Skeletal muscle satellite cell (primary cell): ENCODE results near the gene CIBAR2.

Experiments
- H3K27me3 ChIP-seq: 2 replicates; pipeline ENCODE4 v1.7.0; 2013; ENCODE audit warnings: low read length; ENCODE audit not compliant: control insufficient read depth, insufficient read depth
- H3K36me3 ChIP-seq: 2 replicates; pipeline ENCODE4 v1.7.0; 2013; ENCODE audit warnings: mild to moderate bottlenecking, control low read depth, low read length; ENCODE audit not compliant: insufficient read depth
- H3K4me1 ChIP-seq: 2 replicates; pipeline ENCODE4 v1.7.0; 2013; ENCODE audit warnings: low read length; ENCODE audit not compliant: control insufficient read depth, insufficient read depth
- H3K4me2 ChIP-seq: 2 replicates; pipeline ENCODE4 v1.7.0; 2013; ENCODE audit warnings: mild to moderate bottlenecking, low read length
- H3K4me3 ChIP-seq: 2 replicates; pipeline ENCODE4 v1.7.0; 2013; ENCODE audit warnings: low read length
- H3K9ac ChIP-seq: 2 replicates; pipeline ENCODE4 v1.7.0; 2013; ENCODE audit warnings: mild to moderate bottlenecking, low read depth, low read length, moderate library complexity
- H3K9me3 ChIP-seq: replicated peaks from 2 replicates; pipeline ENCODE4 v1.7.0; 2013; ENCODE audit warnings: mild to moderate bottlenecking, control low read depth, low read length

The CIBAR2 gene

GRCh38 chr16:85094176-85094805 lies 18.0 kb downstream of the CIBAR2 start:
- no peak overlapping the region for H3K4me3 ChIP-seq

GRCh38 chr16:85093705-85094104 lies 18.6 kb downstream of the CIBAR2 start:
- no peak overlapping the region for H3K4me3 ChIP-seq
- no peak overlapping the region for H3K4me2 ChIP-seq
- H3K27me3 ChIP-seq, result peaks cover 34% of the 10 kb centered on the region
- H3K36me3 ChIP-seq, result peaks cover 2% of the 10 kb centered on the region
- H3K9me3 ChIP-seq, result no peaks in the 10 kb centered on the region
- no peaks in the 10 kb centered on the region for H3K4me1 ChIP-seq
- no peak overlapping the region for H3K9ac ChIP-seq

More at GRCh38 chr16:85094176-85094805, 18.0 kb downstream of the CIBAR2 start:
- H3K9ac ChIP-seq, result no peak overlapping the region
- H3K9me3 ChIP-seq, result no peaks in the 10 kb centered on the region
- H3K4me1 ChIP-seq, result no peaks in the 10 kb centered on the region
- no peak overlapping the region for H3K4me2 ChIP-seq
- H3K27me3 ChIP-seq, result peaks cover 36% of the 10 kb centered on the region
- no peaks in the 10 kb centered on the region for H3K36me3 ChIP-seq

DNA sequence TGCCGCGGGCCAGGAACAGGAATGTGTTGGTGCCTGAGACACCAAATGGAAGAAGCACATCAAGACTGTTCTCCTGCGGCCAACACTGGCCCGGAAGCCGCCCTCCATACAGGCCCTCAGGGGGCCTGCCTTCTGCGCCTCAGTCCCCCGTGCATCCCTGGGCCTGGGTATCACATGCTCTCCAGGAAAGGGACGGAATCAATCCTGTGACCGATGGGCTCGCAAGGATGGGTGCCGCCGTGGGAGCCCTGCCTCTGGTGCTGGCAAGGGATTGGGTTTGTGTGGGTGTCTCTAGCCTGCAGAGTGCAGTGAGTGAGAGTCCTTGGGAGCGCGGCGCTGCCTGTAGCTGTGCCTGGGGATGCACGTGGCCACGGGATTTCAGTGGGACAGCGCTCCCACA lies 19.4 kb downstream of the CIBAR2 start:
- H3K9ac ChIP-seq, result no peak overlapping the region
- H3K4me3 ChIP-seq, result no peak overlapping the region
- no peaks in the 10 kb centered on the region for H3K9me3 ChIP-seq
- peaks cover 26% of the 10 kb centered on the region for H3K27me3 ChIP-seq
- no peak overlapping the region for H3K4me2 ChIP-seq
- no peaks in the 10 kb centered on the region for H3K4me1 ChIP-seq
- peaks cover 2% of the 10 kb centered on the region for H3K36me3 ChIP-seq

DNA sequence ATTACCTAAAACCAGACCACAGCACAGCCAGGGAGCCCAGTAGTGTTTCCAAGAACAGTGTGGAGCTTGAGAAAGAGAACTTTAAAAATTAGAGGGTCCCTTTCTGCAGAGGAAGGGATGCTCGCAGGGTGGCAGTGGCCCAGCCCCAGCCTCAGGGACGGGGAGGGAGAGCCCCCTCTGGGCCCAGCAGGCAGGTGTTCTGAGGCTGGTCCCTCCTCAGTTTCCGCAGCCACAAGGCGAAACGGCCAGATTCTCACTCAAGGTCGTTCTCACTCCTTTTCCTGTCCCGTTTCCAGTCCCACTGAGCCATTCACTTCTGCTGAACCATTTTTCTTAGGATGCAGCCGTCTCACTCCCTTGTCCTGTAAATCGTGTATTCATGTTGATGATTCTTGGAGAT lies 20.0 kb downstream of the CIBAR2 start:
- Histone ChIP-seq H3K4me1 (no peaks in the 10 kb centered on the region), H3K9me3 (no peaks in the 10 kb centered on the region), H3K27me3 (peaks cover 21% of the 10 kb centered on the region), H3K4me3 (no peak overlapping the region), H3K4me2 (no peak overlapping the region), H3K9ac (no peak overlapping the region), H3K36me3 (peaks cover 2% of the 10 kb centered on the region)

DNA sequence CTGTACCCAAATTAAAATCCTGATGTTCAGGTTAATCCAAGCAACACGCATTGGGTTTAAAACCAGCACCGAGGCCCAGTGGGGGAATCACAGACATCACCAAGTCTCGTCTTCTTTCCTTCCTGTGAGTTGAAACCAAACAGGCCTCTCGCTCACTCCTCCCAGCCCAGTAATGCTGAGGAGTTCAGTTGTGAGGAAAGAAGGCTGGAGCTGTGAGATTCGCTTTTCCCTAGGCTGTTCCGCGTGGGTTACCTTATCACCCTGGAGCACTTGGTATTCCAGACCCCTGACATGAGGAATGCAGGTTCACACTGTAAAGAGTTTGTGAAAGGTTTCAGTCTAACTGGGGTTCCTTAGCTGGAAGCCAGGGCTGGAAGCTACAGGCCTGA lies 20.8 kb downstream of the CIBAR2 start:
- Histone ChIP-seq H3K27me3 (peaks cover 13% of the 10 kb centered on the region), H3K4me1 (no peaks in the 10 kb centered on the region), H3K9me3 (no peaks in the 10 kb centered on the region)

GRCh38 chr16:85090873-85091521 lies 21.3 kb downstream of the CIBAR2 start:
- H3K36me3 ChIP-seq, result peaks cover 2% of the 10 kb centered on the region
- no peaks in the 10 kb centered on the region for H3K4me1 ChIP-seq

More for the DNA sequence above, 20.8 kb downstream of the CIBAR2 start:
- Histone ChIP-seq H3K4me3 (no peak overlapping the region), H3K36me3 (peaks cover 2% of the 10 kb centered on the region), H3K9ac (no peak overlapping the region), H3K4me2 (no peak overlapping the region)

GRCh38 chr16:85090181-85090580 lies 22.1 kb downstream of the CIBAR2 start:
- Histone ChIP-seq H3K4me2 (no peak overlapping the region), H3K4me3 (no peak overlapping the region), H3K9me3 (no peaks in the 10 kb centered on the region), H3K36me3 (peaks cover 2% of the 10 kb centered on the region), H3K4me1 (no peaks in the 10 kb centered on the region), H3K27me3 (peaks cover 10% of the 10 kb centered on the region), H3K9ac (no peak overlapping the region)

More at GRCh38 chr16:85090873-85091521, 21.3 kb downstream of the CIBAR2 start:
- H3K4me2 ChIP-seq, result no peak overlapping the region
- H3K9ac ChIP-seq, result no peak overlapping the region
- peaks cover 10% of the 10 kb centered on the region for H3K27me3 ChIP-seq
- H3K4me3 ChIP-seq, result no peak overlapping the region
- no peaks in the 10 kb centered on the region for H3K9me3 ChIP-seq

DNA sequence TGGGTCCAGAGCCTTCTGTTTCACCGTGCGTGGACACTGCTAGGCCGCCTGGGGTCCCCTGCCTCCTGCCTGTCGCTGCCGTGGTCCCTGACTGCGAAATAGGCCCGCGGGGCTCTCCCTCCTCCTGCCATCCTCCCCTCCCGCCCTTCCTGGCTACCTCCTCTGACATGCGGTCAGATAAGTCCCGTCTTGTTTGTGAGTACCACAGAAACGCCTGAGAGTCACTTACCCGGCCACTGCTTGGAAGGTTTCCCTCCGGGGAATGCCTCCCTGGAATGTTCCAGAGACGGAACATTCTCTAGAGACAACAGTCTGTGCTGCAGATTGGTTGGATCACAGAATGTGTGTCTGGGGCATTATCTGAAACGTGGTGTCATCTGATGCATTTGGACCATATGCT lies 22.7 kb downstream of the CIBAR2 start:
- Histone ChIP-seq H3K4me3 (no peak overlapping the region), H3K9me3 (no peaks in the 10 kb centered on the region), H3K4me2 (no peak overlapping the region), H3K36me3 (peaks cover 2% of the 10 kb centered on the region), H3K9ac (no peak overlapping the region), H3K4me1 (no peaks in the 10 kb centered on the region), H3K27me3 (peaks cover 9% of the 10 kb centered on the region)

DNA sequence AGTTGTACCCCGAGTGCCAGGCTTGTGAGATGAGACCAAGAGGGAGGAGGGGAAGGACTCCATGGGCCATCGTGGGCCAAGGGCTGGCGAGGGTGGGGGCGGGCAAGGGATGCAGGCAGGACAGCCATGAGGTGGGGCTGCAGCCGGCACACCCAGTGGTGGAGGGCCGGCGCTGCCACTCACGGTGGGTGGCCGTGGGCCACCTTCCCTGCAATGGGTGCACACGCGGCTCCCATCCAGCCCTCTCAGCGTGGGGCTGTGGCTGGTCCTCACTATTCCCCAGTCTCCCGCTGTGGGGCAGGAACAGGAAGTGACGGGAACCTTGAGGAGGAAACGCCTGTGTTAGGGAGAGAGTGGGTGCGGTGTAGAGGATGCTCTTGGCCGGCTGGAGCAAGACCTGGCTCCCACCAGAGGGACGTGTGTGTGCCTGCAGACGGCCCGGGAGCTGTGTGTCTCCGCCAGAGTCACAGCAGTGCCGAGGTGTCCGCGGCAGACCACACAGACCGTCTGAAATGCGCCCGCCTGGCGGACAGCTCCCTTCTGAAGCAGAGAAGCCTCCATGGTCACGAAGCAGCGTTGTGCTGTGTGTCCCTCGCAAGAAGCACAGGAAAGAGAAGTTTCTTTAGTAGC lies 23.6 kb downstream of the CIBAR2 start:
- H3K4me1 ChIP-seq, result no peaks in the 10 kb centered on the region
- H3K27me3 ChIP-seq, result peaks cover 6% of the 10 kb centered on the region
- H3K9me3 ChIP-seq, result no peaks in the 10 kb centered on the region
- no peak overlapping the region for H3K4me3 ChIP-seq
- H3K9ac ChIP-seq, result no peak overlapping the region
- peaks cover 2% of the 10 kb centered on the region for H3K36me3 ChIP-seq
- H3K4me2 ChIP-seq, result no peak overlapping the region

DNA sequence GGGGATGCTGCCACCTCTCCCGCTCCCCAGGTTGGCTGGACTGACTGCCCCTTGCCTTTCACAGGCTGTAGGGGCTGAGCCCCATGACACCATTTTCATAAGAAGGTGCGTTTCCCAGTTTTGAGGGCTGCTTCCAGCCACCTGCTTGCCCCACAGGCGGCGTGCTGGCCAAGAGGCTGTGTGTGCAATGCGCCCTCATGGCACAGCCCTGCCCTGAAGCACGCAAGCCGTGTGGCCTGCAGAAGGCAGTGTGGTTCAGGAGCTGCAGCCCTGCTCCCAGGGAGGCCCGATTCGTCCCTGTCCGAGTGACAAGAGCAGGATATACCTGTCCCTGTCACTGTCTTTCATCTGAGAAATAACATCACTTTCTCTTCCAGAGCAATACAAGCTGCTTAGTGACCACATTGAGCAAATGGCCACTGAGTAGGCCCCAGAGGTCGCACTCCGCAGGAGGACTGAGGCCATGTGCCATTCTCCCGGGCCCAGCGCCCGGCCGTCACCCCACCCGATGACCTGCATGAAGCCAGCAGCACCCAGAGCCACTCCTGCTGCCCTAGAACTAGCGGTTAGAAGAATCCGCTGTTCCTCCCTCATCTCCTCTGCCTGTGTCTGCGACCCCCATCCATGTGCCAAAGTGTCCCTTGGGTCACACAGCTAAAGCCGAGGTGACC lies 24.2 kb downstream of the CIBAR2 start:
- Histone ChIP-seq H3K27me3 (no peaks in the 10 kb centered on the region), H3K9ac (no peak overlapping the region), H3K4me3 (no peak overlapping the region), H3K36me3 (peaks cover 2% of the 10 kb centered on the region), H3K4me2 (no peak overlapping the region), H3K9me3 (no peaks in the 10 kb centered on the region), H3K4me1 (no peaks in the 10 kb centered on the region)
